IMR-90 (cell line): ENCODE results near the gene MPC1. TPM values are rescaled to one million over a fixed set of nuclear protein-coding genes. Genes with fewer than 3 reads are reported as not detected.

Experiments
- ATAC-seq: fragments of 200-7000 bp; cut with Tn5 transposase; 2 replicates; pipeline ENCODE4 v1.9.1; 2020; ENCODE audit warnings: low read depth, mild to moderate bottlenecking, moderate library complexity
- BruUV-seq: library from RNA; stranded (reverse); fragments of 400-500 nt; replicated peaks from 2 replicates; lab custom pipeline; 2021; lab: Mats Ljungman, UMichigan
- CTCF ChIA-PET: fragments of 300-600 bp; formaldehyde crosslinking; extraction: SDS; loops from one replicate; lab custom pipeline; 2021; ENCODE audit warnings: antibody characterized with exemption; lab: Yijun Ruan, JAX
- POLR2A ChIA-PET: fragments of 300-600 bp; sonication (Branson Sonifier 250); formaldehyde crosslinking; loops from one replicate; lab custom pipeline; 2022; ENCODE audit warnings: antibody characterized with exemption; ENCODE audit not compliant: unreplicated experiment; lab: Charles Lee
- DNase-seq: peaks from one replicate; pipeline ENCODE4 v3.0.0; 2013
- H2AFZ ChIP-seq: replicated peaks from 2 replicates; pipeline ENCODE3; 2013; ENCODE audit warnings: low read length, mild to moderate bottlenecking; ENCODE audit not compliant: poor library complexity
- H2AK5ac ChIP-seq: 2 replicates; pipeline ENCODE4 v1.6.1; 2013; ENCODE audit warnings: low read depth, low read length, inconsistent platforms
- H2AK9ac ChIP-seq: replicated peaks from 2 replicates; pipeline ENCODE3; 2013; ENCODE audit warnings: mild to moderate bottlenecking, low read depth, low read length, moderate library complexity; ENCODE audit not compliant: poor library complexity
- H2BK120ac ChIP-seq: 2 replicates; pipeline ENCODE4 v1.6.1; 2013; ENCODE audit warnings: low read depth, low read length, inconsistent platforms
- H2BK15ac ChIP-seq: 3 replicates; pipeline ENCODE4 v1.6.1; 2013; ENCODE audit warnings: low read depth, low read length, inconsistent platforms
- H2BK20ac ChIP-seq: 2 replicates; pipeline ENCODE4 v1.6.1; 2013; ENCODE audit warnings: low read depth, mild to moderate bottlenecking, inconsistent platforms, low read length, moderate library complexity
- H2BK5ac ChIP-seq: 2 replicates; pipeline ENCODE4 v1.6.1; 2013; ENCODE audit warnings: mild to moderate bottlenecking, low read depth, low read length, inconsistent platforms; ENCODE audit not compliant: poor library complexity, severe bottlenecking
- H3K14ac ChIP-seq: replicated peaks from 2 replicates; pipeline ENCODE4 v1.6.1; 2013; ENCODE audit warnings: low read depth, low read length, inconsistent platforms
- H3K18ac ChIP-seq: 2 replicates; pipeline ENCODE4 v1.6.1; 2013; ENCODE audit warnings: low read depth, low read length, control low read depth
- H3K23ac ChIP-seq: 2 replicates; pipeline ENCODE4 v1.6.1; 2013; ENCODE audit warnings: low read depth, low read length, inconsistent platforms
- H3K27ac ChIP-seq: 2 replicates; pipeline ENCODE4 v1.5.1; 2013; ENCODE audit warnings: mild to moderate bottlenecking, control low read depth, low read length; ENCODE audit not compliant: insufficient read depth
- H3K27me3 ChIP-seq: 2 replicates; pipeline ENCODE4 v1.6.1; 2013; ENCODE audit warnings: low read length; ENCODE audit not compliant: control insufficient read depth, insufficient read depth
- H3K36me3 ChIP-seq: 2 replicates; pipeline ENCODE4 v1.6.1; 2013; ENCODE audit warnings: low read length, mixed read lengths; ENCODE audit not compliant: control insufficient read depth, insufficient read depth
- H3K4ac ChIP-seq: 2 replicates; pipeline ENCODE4 v1.6.1; 2013; ENCODE audit warnings: low read depth, low read length, inconsistent platforms
- H3K4me1 ChIP-seq: 2 replicates; pipeline ENCODE4 v1.6.1; 2013; ENCODE audit warnings: low read length, mixed read lengths; ENCODE audit not compliant: control insufficient read depth, insufficient read depth
- H3K4me2 ChIP-seq: 2 replicates; pipeline ENCODE4 v1.6.1; 2013; ENCODE audit warnings: low read depth, mild to moderate bottlenecking, control low read depth, low read length, moderate library complexity
- H3K4me3 ChIP-seq: 2 replicates; pipeline ENCODE4 v1.5.1; 2013; ENCODE audit warnings: low read depth, mild to moderate bottlenecking, control low read depth, low read length, moderate library complexity; ENCODE audit not compliant: insufficient read depth
- H3K56ac ChIP-seq: 2 replicates; pipeline ENCODE4 v1.6.1; 2013; ENCODE audit warnings: low read length, inconsistent platforms; ENCODE audit not compliant: insufficient read depth; ENCODE audit errors: extremely low read depth
- H3K79me1 ChIP-seq, 2 experiments: 2 replicates each; pipeline ENCODE4 v1.6.1; 2013; ENCODE audit warnings: low read length in 2 of 2, inconsistent platforms in 1 of 2, low read depth in 1 of 2
- H3K9ac ChIP-seq: 2 replicates; pipeline ENCODE4 v1.6.1; 2013; ENCODE audit warnings: low read depth, low read length, control low read depth
- H3K9me1 ChIP-seq: 2 replicates; pipeline ENCODE4 v1.6.1; 2013; ENCODE audit warnings: low read length, inconsistent platforms; ENCODE audit not compliant: insufficient read depth
- H3K9me3 ChIP-seq: 2 replicates; pipeline ENCODE4 v1.6.1; 2013; ENCODE audit warnings: low read length; ENCODE audit not compliant: control insufficient read depth, insufficient read depth
- H4K20me1 ChIP-seq: 2 replicates; pipeline ENCODE4 v1.6.1; 2013; ENCODE audit warnings: low read length, inconsistent platforms; ENCODE audit not compliant: insufficient read depth
- H4K5ac ChIP-seq: 2 replicates; pipeline ENCODE4 v1.6.1; 2013; ENCODE audit warnings: mild to moderate bottlenecking, low read depth, low read length, control low read depth
- H4K8ac ChIP-seq, 2 experiments: 2 replicates each; pipeline ENCODE4 v1.6.1; 2013; ENCODE audit warnings: low read depth in 2 of 2, low read length in 2 of 2, control low read depth in 1 of 2, inconsistent platforms in 1 of 2
- H4K91ac ChIP-seq: 2 replicates; pipeline ENCODE4 v1.6.1; 2013; ENCODE audit warnings: low read depth, low read length, inconsistent platforms; ENCODE audit not compliant: insufficient read depth
- FOS ChIP-seq: fragments of 150-350 bp; IDR thresholded peaks from 2 replicates; pipeline ENCODE4 v1.6.1; 2016; ENCODE audit warnings: low read depth, low read length
- MXI1 ChIP-seq: IDR thresholded peaks from 2 replicates; pipeline ENCODE4 v1.6.1; 2012; ENCODE audit warnings: low read depth, mild to moderate bottlenecking, low read length, moderate library complexity, borderline replicate concordance
- WGBS, 2 experiments: methylation state at CpG; one replicate each; pipeline versions ENCODE4 v1.1.5 to v1.1.7; 2013; ENCODE audit warnings: missing lambda C conversion rate in 2 of 2; ENCODE audit not compliant: insufficient read length in 1 of 2; ENCODE audit errors: extremely low coverage in 2 of 2; 5-methylcytosine and 5-hydroxymethylcytosine counted together
- dilution Hi-C: fragments of 300-500 bp; cut with HindIII; formaldehyde crosslinking; loops from one replicate; pipeline ENCODE4 v1.14.3; 2018; ENCODE audit warnings: low sequenced_read_pairs; ENCODE audit not compliant: unreplicated experiment
- in situ Hi-C: fragments of 300-500 bp; cut with MboI; formaldehyde crosslinking; loops from 3 replicates; pipeline ENCODE4 v1.14.3; 2019; ENCODE audit warnings: low sequenced_read_pairs, inconsistent platforms, mixed read lengths
- intact Hi-C: fragments of 100-400 bp; cut with micrococcal nuclease; formaldehyde crosslinking; loops from 2 replicates; pipeline ENCODE4 v1.10.0; 2022
- polyA plus RNA-seq, 3 experiments: library from polyadenylated mRNA; depleted of rRNA; stranded (reverse); fragments of >200 nt; gene quantifications; 2 replicates each; pipeline ENCODE4 v1.2.3, GENCODE V29; 2012; ENCODE audit warnings: low replicate concordance in 1 of 3
- total RNA-seq: library from RNA; depleted of rRNA; stranded (reverse); fragments of >200 nt; gene quantifications from 2 replicates; pipeline ENCODE4 v1.2.3, GENCODE V29; 2012

The MPC1 gene
- total and polyA plus RNA-seq, 2 of the 4 experiments (the other 2 are of a cell fraction) = 10.9 to 12.0 TPM

- Histone ChIP-seq H4K8ac (no peak overlapping the region), H3K4me3 (no peak overlapping the region), H2BK120ac (no peak overlapping the region), H4K91ac (no peak overlapping the region), H2AFZ (no peak overlapping the region), H2BK5ac (no peak overlapping the region), H3K9ac (no peak overlapping the region), H3K23ac (no peak overlapping the region), H3K9me3 (no peaks in the 10 kb centered on the region), H3K4me1 (peaks cover 7% of the 10 kb centered on the region), H4K20me1 (no peaks in the 10 kb centered on the region), H3K9me1 (0 out of 2 replicates have a peak, but pooled peaks cover 4% of the 10 kb centered on the region), H2AK5ac (no peak overlapping the region), H3K4me2 (no peak overlapping the region), H3K14ac (no peak overlapping the region), H3K56ac (no peak overlapping the region), H3K27me3 (peaks cover 5% of the 10 kb centered on the region; the same call in 1 of the 2 replicates), H3K36me3 (0 out of 2 replicates have a peak, but pooled peaks cover 1% of the 10 kb centered on the region), H2BK20ac (no peak overlapping the region), H3K27ac (no peak overlapping the region), H2AK9ac (no peak overlapping the region), H3K18ac (no peak overlapping the region), H3K4ac (no peak overlapping the region), H2BK15ac (no peak overlapping the region), H4K5ac (no peak overlapping the region), H3K79me1 (no peaks in the 10 kb centered on the region)
- intact Hi-C loops = no loop called here
- ChIA-PET CTCF (no interaction called here), POLR2A (no interaction called here)
- dilution Hi-C loops = no loop called here
- no TSS peak for BruUV-seq
- WGBS, 2 experiments = 83% methylated on average over 2 of the region's 8 CpGs; no CpG with 5 or more reads in 1 of the 2 experiments
- ATAC-seq = 0 out of 2 replicates have a peak, but pooled peaks have one; percentile 11
- peak; percentile 39 for DNase-seq
- TF ChIP-seq MXI1 (no peak), FOS (0 out of 2 replicates have a peak, but pooled peaks have one; percentile 19)
- in situ Hi-C loops = no loop called here
Measured at GRCh38 chr6:166360243-166361076, 22.3 kb downstream of the MPC1 start.
